Mammary epithelial cell (primary cell): ENCODE data around the gene SPECC1L.

Experiments
- CTCF ChIP-seq, 2 donors: IDR thresholded peaks in 1 of 2; conservative IDR thresholded peaks in 1 of 2; 2 replicates each; pipeline ENCODE4 v1.5.1; 2011 to 2012; ENCODE audit warnings: inconsistent platforms in 2 of 2, low read length in 2 of 2, mild to moderate bottlenecking in 2 of 2, control low read depth in 1 of 2, low read depth in 1 of 2; ENCODE audit not compliant: insufficient read depth in 1 of 2; ENCODE audit errors: extremely low read depth in 1 of 2
- EZH2 ChIP-seq: IDR thresholded peaks from 2 replicates; pipeline ENCODE4 v1.6.1; 2012; ENCODE audit warnings: low read length, inconsistent platforms, borderline replicate concordance

- TF ChIP-seq CTCF (conservative IDR thresholded peaks at IDR 0.05 in 1 of 2, IDR thresholded peaks at IDR 0.05 in 1 of 2; ENCODE audit: extremely low read depth in 1 of 2, insufficient read depth in 1 of 2, low read depth in 1 of 2, low read length in 2 of 2) (no peak), EZH2 (no peak)
Measured at GRCh38 chr22:24405631-24406321, 135.1 kb downstream of the SPECC1L start.
